ENCODE data around the gene GRK3.
"Not testable (repeated sequence)": the region's sequence is repeated elsewhere in the genome, so short reads cannot be mapped to it uniquely, and the experiment has no call there.

Gene GRK3

GRCh38 chr22:25614791-25615190 lies 50.3 kb downstream of the GRK3 start:
- H3K9me3 Mint-ChIP-seq, result not testable (repeated sequence)
- H3K36me3 Mint-ChIP-seq (ENCODE audit: low read depth), result peaks cover 16% of the 10 kb centered on the region

GRCh38 chr22:25621986-25622385 lies 57.5 kb downstream of the GRK3 start:
- H3K36me3 Mint-ChIP-seq (ENCODE audit: low read depth), result no peaks in the 10 kb centered on the region
- H3K4me1 Mint-ChIP-seq, result peaks cover 18% of the 10 kb centered on the region
- H3K9me3 Mint-ChIP-seq, result no peaks in the 10 kb centered on the region
- ATAC-seq (no peak), DNase-seq (no peak)
- H3K4me3 Mint-ChIP-seq, result no peak overlapping the region
- H3K27ac Mint-ChIP-seq, result no peak overlapping the region
- peaks cover 1% of the 10 kb centered on the region for H3K27me3 Mint-ChIP-seq

More at GRCh38 chr22:25614791-25615190, 50.3 kb downstream of the GRK3 start:
- not testable (repeated sequence) for H3K27me3 Mint-ChIP-seq, ATAC-seq, H3K27ac Mint-ChIP-seq, DNase-seq, H3K4me3 Mint-ChIP-seq, H3K4me1 Mint-ChIP-seq

GRCh38 chr22:25623310-25623734 lies 58.8 kb downstream of the GRK3 start:
- peaks cover 1% of the 10 kb centered on the region for H3K27me3 Mint-ChIP-seq
- no peaks in the 10 kb centered on the region for H3K36me3 Mint-ChIP-seq (ENCODE audit: low read depth)
- H3K4me1 Mint-ChIP-seq, result peaks cover 18% of the 10 kb centered on the region
- no peak overlapping the region for H3K27ac Mint-ChIP-seq
- ATAC-seq (peak; percentile 78), DNase-seq (no peak)
- H3K9me3 Mint-ChIP-seq, result no peaks in the 10 kb centered on the region
- no peak overlapping the region for H3K4me3 Mint-ChIP-seq

- H3K27me3 Mint-ChIP-seq, result peaks cover 1% of the 10 kb centered on the region
- H3K27ac Mint-ChIP-seq, result no peak overlapping the region
- DNase-seq (no peak), ATAC-seq (no peak)
- no peaks in the 10 kb centered on the region for H3K9me3 Mint-ChIP-seq
- H3K4me1 Mint-ChIP-seq, result peaks cover 18% of the 10 kb centered on the region
- no peaks in the 10 kb centered on the region for H3K36me3 Mint-ChIP-seq (ENCODE audit: low read depth)
- no peak overlapping the region for H3K4me3 Mint-ChIP-seq
Observed at GRCh38 chr22:25623851-25624250, 59.4 kb downstream of the GRK3 start.

GRCh38 chr22:25624476-25624875 lies 60.0 kb downstream of the GRK3 start:
- H3K27me3 Mint-ChIP-seq, result peaks cover 1% of the 10 kb centered on the region
- DNase-seq (no peak), ATAC-seq (no peak)
- no peak overlapping the region for H3K27ac Mint-ChIP-seq
- no peaks in the 10 kb centered on the region for H3K36me3 Mint-ChIP-seq (ENCODE audit: low read depth)
- peaks cover 18% of the 10 kb centered on the region for H3K4me1 Mint-ChIP-seq
- no peaks in the 10 kb centered on the region for H3K9me3 Mint-ChIP-seq
- no peak overlapping the region for H3K4me3 Mint-ChIP-seq

GRCh38 chr22:25625747-25626623 lies 61.5 kb downstream of the GRK3 start:
- H3K4me1 Mint-ChIP-seq, result peaks cover 18% of the 10 kb centered on the region
- H3K27me3 Mint-ChIP-seq; DNase-seq; ATAC-seq; H3K36me3 Mint-ChIP-seq (ENCODE audit: low read depth); H3K27ac Mint-ChIP-seq; H3K4me3 Mint-ChIP-seq; H3K9me3 Mint-ChIP-seq: not testable (repeated sequence)

GRCh38 chr22:25626624-25626990 lies 62.1 kb downstream of the GRK3 start:
- Mint-ChIP-seq H3K9me3 (no peaks in the 10 kb centered on the region), H3K36me3 (ENCODE audit: low read depth) (no peaks in the 10 kb centered on the region), H3K4me1 (peaks cover 17% of the 10 kb centered on the region), H3K27me3 (peaks cover 1% of the 10 kb centered on the region), H3K4me3 (no peak overlapping the region), H3K27ac (no peak overlapping the region)
- ATAC-seq, result no peak
- no peak for DNase-seq

GRCh38 chr22:25627271-25627852 lies 62.9 kb downstream of the GRK3 start:
- peaks cover 1% of the 10 kb centered on the region for H3K27me3 Mint-ChIP-seq
- DNase-seq (no peak), ATAC-seq (no peak)
- H3K9me3 Mint-ChIP-seq, result no peaks in the 10 kb centered on the region
- peaks cover 15% of the 10 kb centered on the region for H3K4me1 Mint-ChIP-seq
- H3K36me3 Mint-ChIP-seq (ENCODE audit: low read depth), result no peaks in the 10 kb centered on the region
- no peak overlapping the region for H3K27ac Mint-ChIP-seq
- H3K4me3 Mint-ChIP-seq, result no peak overlapping the region

GRCh38 chr22:25628494-25628893 lies 64.0 kb downstream of the GRK3 start:
- DNase-seq (no peak), ATAC-seq (no peak)
- H3K27me3 Mint-ChIP-seq, result peaks cover 1% of the 10 kb centered on the region
- H3K36me3 Mint-ChIP-seq (ENCODE audit: low read depth), result no peaks in the 10 kb centered on the region
- H3K27ac Mint-ChIP-seq, result no peak overlapping the region
- no peak overlapping the region for H3K4me3 Mint-ChIP-seq
- H3K4me1 Mint-ChIP-seq, result peaks cover 9% of the 10 kb centered on the region
- H3K9me3 Mint-ChIP-seq, result no peaks in the 10 kb centered on the region

- Mint-ChIP-seq H3K27ac (no peak overlapping the region), H3K36me3 (ENCODE audit: low read depth) (no peaks in the 10 kb centered on the region), H3K4me3 (no peak overlapping the region), H3K4me1 (peaks cover 3% of the 10 kb centered on the region), H3K9me3 (no peaks in the 10 kb centered on the region), H3K27me3 (no peaks in the 10 kb centered on the region)
- ATAC-seq, result no peak
- no peak for DNase-seq
Observed at GRCh38 chr22:25629613-25630012, 65.1 kb downstream of the GRK3 start.

GRCh38 chr22:25630447-25630846 lies 66.0 kb downstream of the GRK3 start:
- peaks cover 1% of the 10 kb centered on the region for H3K36me3 Mint-ChIP-seq (ENCODE audit: low read depth)
- peaks cover 3% of the 10 kb centered on the region for H3K4me1 Mint-ChIP-seq
- no peaks in the 10 kb centered on the region for H3K27me3 Mint-ChIP-seq
- ATAC-seq (no peak), DNase-seq (no peak)
- H3K4me3 Mint-ChIP-seq, result no peak overlapping the region
- no peaks in the 10 kb centered on the region for H3K9me3 Mint-ChIP-seq
- H3K27ac Mint-ChIP-seq, result no peak overlapping the region

- no peak overlapping the region for H3K27ac Mint-ChIP-seq
- H3K36me3 Mint-ChIP-seq (ENCODE audit: low read depth), result peaks cover 22% of the 10 kb centered on the region
- no peaks in the 10 kb centered on the region for H3K27me3 Mint-ChIP-seq
- H3K4me1 Mint-ChIP-seq, result peaks cover 1% of the 10 kb centered on the region
- H3K9me3 Mint-ChIP-seq, result peaks cover 3% of the 10 kb centered on the region
- ATAC-seq, result no peak
- no peak for DNase-seq
- no peak overlapping the region for H3K4me3 Mint-ChIP-seq
Observed at GRCh38 chr22:25636323-25636722, 71.8 kb downstream of the GRK3 start.

- H3K27me3 Mint-ChIP-seq, result no peaks in the 10 kb centered on the region
- ATAC-seq (no peak), DNase-seq (no peak)
- no peak overlapping the region for H3K4me3 Mint-ChIP-seq
- H3K36me3 Mint-ChIP-seq (ENCODE audit: low read depth), result peaks cover 28% of the 10 kb centered on the region
- H3K27ac Mint-ChIP-seq, result no peak overlapping the region
- H3K9me3 Mint-ChIP-seq, result peaks cover 3% of the 10 kb centered on the region
- peaks cover 6% of the 10 kb centered on the region for H3K4me1 Mint-ChIP-seq
Observed at GRCh38 chr22:25637032-25637431, 72.6 kb downstream of the GRK3 start.

GRCh38 chr22:25637672-25638071 lies 73.2 kb downstream of the GRK3 start:
- Mint-ChIP-seq H3K36me3 (ENCODE audit: low read depth) (peaks cover 30% of the 10 kb centered on the region), H3K4me1 (peaks cover 9% of the 10 kb centered on the region), H3K27ac (no peak overlapping the region), H3K9me3 (peaks cover 3% of the 10 kb centered on the region), H3K4me3 (no peak overlapping the region), H3K27me3 (no peaks in the 10 kb centered on the region)
- ATAC-seq, result no peak
- DNase-seq, result no peak

- no peak overlapping the region for H3K4me3 Mint-ChIP-seq
- peaks cover 33% of the 10 kb centered on the region for H3K36me3 Mint-ChIP-seq (ENCODE audit: low read depth)
- no peak for ATAC-seq
- peaks cover 3% of the 10 kb centered on the region for H3K9me3 Mint-ChIP-seq
- DNase-seq, result no peak
- H3K27ac Mint-ChIP-seq, result no peak overlapping the region
- no peaks in the 10 kb centered on the region for H3K27me3 Mint-ChIP-seq
- peaks cover 13% of the 10 kb centered on the region for H3K4me1 Mint-ChIP-seq
Observed at GRCh38 chr22:25638638-25639037, 74.2 kb downstream of the GRK3 start.

Data from activated naive CD8-positive, alpha-beta T cell treated with anti-CD3 and anti-CD28 coated beads, Interleukin-2, amount 50 U/mL, for 24 hours (primary cell).